Central memory CD8-positive, alpha-beta T cell (primary cell): ENCODE results near the gene EPB41.

Source experiments
- ATAC-seq: fragments of 150-1000 bp; cut with Tn5 transposase; replicated peaks from 2 replicates; pipeline ENCODE4 v1.10.0; 2022; ENCODE audit warnings: mild to moderate bottlenecking, moderate FRiP score, moderate number of reproducible peaks; ENCODE audit not compliant: poor library complexity, severe bottlenecking; ENCODE audit errors: extremely low read depth
- DNase-seq, 2 donors: peaks; one replicate each; pipeline ENCODE4 v3.0.0; 2021; ENCODE audit warnings: low spot score in 2 of 2
- H3K27ac Mint-ChIP-seq: one replicate; pipeline ENCODE4 v1.8.0; 2022; ENCODE audit warnings: low read depth, mild to moderate bottlenecking, moderate library complexity, mixed read lengths
- H3K27me3 Mint-ChIP-seq: one replicate; pipeline ENCODE4 v1.8.0; 2022; ENCODE audit warnings: mixed read lengths
- H3K36me3 Mint-ChIP-seq: one replicate; pipeline ENCODE4 v1.8.0; 2022; ENCODE audit warnings: mild to moderate bottlenecking, moderate library complexity, mixed read lengths; ENCODE audit not compliant: insufficient read depth
- H3K4me1 Mint-ChIP-seq: one replicate; pipeline ENCODE4 v1.8.0; 2022; ENCODE audit warnings: mixed read lengths
- H3K4me3 Mint-ChIP-seq: one replicate; pipeline ENCODE4 v1.8.0; 2022; ENCODE audit warnings: mild to moderate bottlenecking, moderate library complexity, mixed read lengths
- H3K9me3 Mint-ChIP-seq: one replicate; pipeline ENCODE4 v1.8.0; 2022; ENCODE audit warnings: mixed read lengths

The EPB41 gene

DNA sequence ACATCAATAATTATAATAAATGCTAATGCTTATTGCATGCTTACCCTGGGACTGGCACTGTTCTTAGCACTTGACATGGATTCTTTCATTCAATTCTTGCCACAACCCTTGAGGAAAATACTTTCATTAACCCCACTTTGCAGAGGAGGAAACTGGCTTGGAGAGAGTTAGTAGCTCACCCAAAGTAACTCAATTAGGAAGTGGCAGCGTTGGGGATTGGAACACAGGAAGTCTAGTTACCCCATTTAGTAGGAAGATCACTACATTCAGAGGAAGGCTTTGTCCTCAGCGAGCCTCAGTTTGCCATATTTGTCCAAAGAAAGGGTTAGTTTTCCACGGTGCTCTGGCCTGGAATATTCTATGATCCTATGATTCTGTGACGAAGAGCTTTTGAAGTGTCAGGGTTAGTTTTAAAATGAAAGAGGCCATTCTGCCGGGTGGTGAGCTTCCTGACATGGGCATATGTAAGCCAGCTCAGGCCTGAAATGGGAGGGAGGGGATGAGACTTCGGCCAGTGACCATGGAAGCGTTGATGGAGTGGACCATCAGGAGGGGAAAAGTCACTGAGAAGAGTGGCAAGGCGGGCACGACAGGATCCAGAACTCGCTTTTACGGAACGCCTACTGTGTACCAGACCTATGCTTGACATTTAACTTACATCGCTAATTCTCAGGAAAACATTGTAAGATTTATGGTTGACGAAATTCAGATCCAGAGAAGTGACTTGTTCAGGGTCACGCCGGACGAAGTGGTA is 28.2 kb upstream of the EPB41 start:
- no peak for DNase-seq
- peaks cover 72% of the 10 kb centered on the region for H3K4me1 Mint-ChIP-seq
- H3K27me3 Mint-ChIP-seq, result no peaks in the 10 kb centered on the region
- no peak for ATAC-seq
- H3K27ac Mint-ChIP-seq, result peak overlapping the region; percentile 92
- H3K4me3 Mint-ChIP-seq, result peak overlapping the region; percentile 88
- H3K36me3 Mint-ChIP-seq, result peaks cover 20% of the 10 kb centered on the region
- H3K9me3 Mint-ChIP-seq, result no peaks in the 10 kb centered on the region

DNA sequence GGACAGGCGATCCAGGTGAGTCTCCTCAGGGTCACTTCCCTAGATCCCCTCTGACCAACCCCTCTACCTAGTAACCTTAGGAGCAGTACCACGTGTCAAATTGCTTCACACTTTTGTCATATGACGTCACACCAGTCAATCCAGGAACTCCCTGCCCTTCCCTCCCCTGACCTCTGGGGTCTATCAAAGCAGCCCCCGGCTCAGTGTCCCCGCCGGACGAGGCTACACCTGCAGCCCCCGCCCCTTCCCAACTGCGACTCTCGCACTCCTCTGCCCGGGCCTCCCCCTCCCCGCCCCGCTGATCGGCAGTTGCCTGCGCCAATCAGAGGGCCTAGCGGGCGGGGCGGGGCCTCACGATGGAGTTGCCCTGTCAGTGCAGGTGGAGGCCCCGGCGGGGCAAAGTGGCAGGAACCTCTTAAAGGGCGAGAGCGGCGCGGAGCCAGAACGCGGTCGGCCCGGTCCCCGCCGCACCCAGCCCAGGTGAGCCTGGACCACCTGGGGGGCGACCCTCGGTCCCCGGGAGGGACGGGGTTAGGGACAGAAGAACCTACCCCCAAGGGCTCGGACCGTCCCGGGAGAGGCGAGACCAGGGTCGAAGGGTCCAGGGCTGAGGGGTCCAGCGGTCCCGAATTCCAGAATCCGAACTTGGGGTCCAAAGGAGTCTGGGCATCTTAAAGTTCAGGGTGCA is 27.5 kb upstream of the EPB41 start:
- peaks cover 20% of the 10 kb centered on the region for H3K36me3 Mint-ChIP-seq
- no peaks in the 10 kb centered on the region for H3K9me3 Mint-ChIP-seq
- H3K4me3 Mint-ChIP-seq, result peak overlapping the region; percentile 88
- H3K4me1 Mint-ChIP-seq, result peaks cover 74% of the 10 kb centered on the region
- no peaks in the 10 kb centered on the region for H3K27me3 Mint-ChIP-seq
- peak overlapping the region; percentile 92 for H3K27ac Mint-ChIP-seq
- peak; percentile 85 for DNase-seq
- ATAC-seq, result peak; percentile 67

DNA sequence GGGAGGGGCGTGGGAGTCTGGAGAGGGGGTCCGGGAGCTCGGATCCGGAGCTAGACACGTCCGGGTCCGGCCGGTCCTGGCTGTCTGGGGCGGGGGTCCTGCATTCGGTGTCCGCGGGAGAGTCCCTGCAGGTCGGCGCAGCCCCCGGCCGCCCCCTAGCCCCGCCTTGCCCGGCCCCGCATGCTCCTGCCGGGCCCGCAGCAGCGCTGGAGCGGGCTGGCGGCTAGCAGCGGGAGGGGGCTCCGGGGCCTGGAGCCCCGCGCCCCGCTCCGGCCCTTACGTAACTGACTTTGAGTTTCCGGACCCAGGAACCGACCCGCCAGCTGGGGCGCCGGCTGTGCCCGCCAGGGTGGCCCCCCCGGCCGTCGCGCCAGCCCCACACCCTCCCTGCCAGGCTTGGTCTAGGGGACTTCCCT is 26.9 kb upstream of the EPB41 start:
- peak overlapping the region; percentile 94 for H3K27ac Mint-ChIP-seq
- peaks cover 20% of the 10 kb centered on the region for H3K36me3 Mint-ChIP-seq
- peaks cover 73% of the 10 kb centered on the region for H3K4me1 Mint-ChIP-seq
- ATAC-seq (peak; percentile 35), DNase-seq (peak; percentile 38 to 61)
- H3K27me3 Mint-ChIP-seq, result no peaks in the 10 kb centered on the region
- no peaks in the 10 kb centered on the region for H3K9me3 Mint-ChIP-seq
- H3K4me3 Mint-ChIP-seq, result peak overlapping the region; percentile 88

DNA sequence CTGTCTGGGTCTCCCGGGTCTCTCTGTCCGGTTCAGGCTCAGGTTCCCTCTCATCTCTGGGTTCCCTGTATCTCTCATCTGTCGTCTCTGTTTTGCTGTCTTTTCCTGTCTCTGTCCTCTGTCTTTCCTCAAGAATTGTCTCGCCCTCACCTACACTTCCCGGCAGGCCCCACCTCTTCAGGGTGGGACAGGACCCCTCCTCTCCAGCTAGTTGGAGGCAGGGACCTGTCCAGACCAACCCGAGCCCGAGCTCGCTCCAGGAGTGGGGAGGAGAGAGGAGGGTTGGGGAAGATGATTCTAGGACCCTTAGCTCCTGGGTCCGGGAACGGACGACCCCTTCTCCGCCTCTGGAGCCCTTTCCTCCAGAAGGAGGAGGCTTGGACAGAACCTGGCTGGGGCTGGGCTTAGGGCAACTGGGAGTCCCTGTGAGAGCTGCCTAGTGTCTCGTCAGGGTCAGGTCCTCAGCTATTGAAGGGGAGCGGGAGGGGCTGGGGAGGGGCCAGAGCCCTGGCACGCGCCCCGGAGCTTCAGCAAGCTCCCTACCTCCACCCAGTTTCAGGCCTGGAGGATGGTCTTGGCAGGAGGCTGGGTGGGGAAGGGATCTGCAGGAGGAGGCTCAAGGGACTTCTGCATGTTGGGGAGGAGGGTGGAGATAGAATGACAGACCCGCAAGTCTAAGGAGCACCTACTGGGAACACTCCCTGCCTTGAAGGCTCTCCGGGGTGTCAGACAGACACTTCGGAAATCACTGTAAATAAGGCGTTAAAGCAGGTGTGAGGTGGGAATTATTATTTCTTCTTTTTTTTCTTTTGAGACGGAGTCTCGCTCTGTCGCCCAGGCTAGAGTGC is 26.3 kb upstream of the EPB41 start:
- peak overlapping the region; percentile 88 for H3K4me3 Mint-ChIP-seq
- peak overlapping the region; percentile 94 for H3K27ac Mint-ChIP-seq
- H3K4me1 Mint-ChIP-seq, result peaks cover 71% of the 10 kb centered on the region
- no peaks in the 10 kb centered on the region for H3K27me3 Mint-ChIP-seq
- H3K9me3 Mint-ChIP-seq, result no peaks in the 10 kb centered on the region
- ATAC-seq (no peak), DNase-seq (no peak)
- H3K36me3 Mint-ChIP-seq, result peaks cover 20% of the 10 kb centered on the region

DNA sequence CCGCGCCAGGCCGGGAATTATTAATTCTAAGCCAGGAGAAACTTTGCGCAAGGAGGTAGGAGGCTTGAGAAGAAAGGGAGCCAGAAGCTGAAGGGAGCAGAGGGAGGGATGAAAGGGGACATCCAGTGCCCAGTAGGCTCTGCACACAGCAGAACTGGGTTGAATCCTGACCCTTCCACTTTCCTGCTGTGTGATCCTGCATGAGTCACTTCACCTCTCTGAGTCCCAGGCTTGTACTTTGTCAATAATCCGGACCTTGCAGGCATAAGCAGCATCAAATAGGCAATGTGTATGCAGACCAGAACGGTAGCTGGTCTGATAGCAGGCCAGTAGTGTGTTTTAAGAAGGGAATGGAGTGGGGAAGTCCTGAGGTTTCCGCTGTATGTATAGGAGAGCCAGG is 25.5 kb upstream of the EPB41 start:
- no peak for DNase-seq
- Mint-ChIP-seq H3K4me1 (peaks cover 76% of the 10 kb centered on the region), H3K36me3 (peaks cover 20% of the 10 kb centered on the region), H3K27me3 (no peaks in the 10 kb centered on the region), H3K27ac (peak overlapping the region; percentile 94), H3K4me3 (peak overlapping the region; percentile 88), H3K9me3 (no peaks in the 10 kb centered on the region)
- ATAC-seq, result no peak

DNA sequence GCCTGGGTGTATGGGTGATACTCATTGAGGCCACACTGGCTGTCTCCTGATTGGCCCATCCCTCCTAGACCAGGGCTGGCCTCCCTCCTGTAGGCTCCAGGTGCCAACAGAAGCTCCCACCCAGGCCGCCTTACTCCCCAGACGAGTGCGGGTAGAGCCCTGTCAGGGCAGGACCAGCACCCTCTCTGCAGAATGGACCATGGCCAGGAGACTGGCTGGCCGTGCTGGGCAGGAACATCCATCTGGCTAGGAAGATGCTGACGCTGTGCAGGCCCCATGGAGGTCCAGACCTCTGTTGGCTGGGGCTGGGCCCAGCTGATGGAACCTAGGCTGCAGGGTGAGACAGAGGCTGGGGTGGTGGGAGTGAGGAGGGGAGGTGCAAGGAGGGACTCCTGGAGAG is 25.0 kb upstream of the EPB41 start:
- peaks cover 78% of the 10 kb centered on the region for H3K4me1 Mint-ChIP-seq
- no peaks in the 10 kb centered on the region for H3K27me3 Mint-ChIP-seq
- DNase-seq (no peak), ATAC-seq (no peak)
- peaks cover 18% of the 10 kb centered on the region for H3K36me3 Mint-ChIP-seq
- H3K4me3 Mint-ChIP-seq, result no peak overlapping the region
- no peak overlapping the region for H3K27ac Mint-ChIP-seq
- no peaks in the 10 kb centered on the region for H3K9me3 Mint-ChIP-seq

DNA sequence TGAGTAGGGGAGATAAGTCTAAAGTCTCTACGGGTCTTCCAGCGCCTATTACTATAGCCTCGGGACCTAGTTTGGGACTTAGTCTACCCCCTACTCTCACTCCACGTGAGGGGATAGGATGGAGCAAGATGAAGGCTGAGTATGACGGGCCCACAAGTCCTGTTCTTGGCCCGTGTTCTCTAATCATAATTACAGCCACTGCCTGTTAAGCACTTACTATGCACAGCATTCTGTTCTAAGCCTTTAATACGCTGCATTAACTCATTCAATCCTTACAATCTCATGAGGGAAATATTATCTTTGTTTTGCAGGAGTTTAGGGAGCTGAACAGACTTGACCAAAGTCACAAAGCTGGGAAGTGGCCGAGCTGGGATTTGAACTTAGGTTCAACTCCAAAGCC is 23.9 kb upstream of the EPB41 start:
- H3K9me3 Mint-ChIP-seq, result no peaks in the 10 kb centered on the region
- H3K27me3 Mint-ChIP-seq, result no peaks in the 10 kb centered on the region
- peaks cover 11% of the 10 kb centered on the region for H3K36me3 Mint-ChIP-seq
- H3K4me3 Mint-ChIP-seq, result no peak overlapping the region
- no peak for ATAC-seq
- peak overlapping the region; percentile 2 for H3K27ac Mint-ChIP-seq
- no peak for DNase-seq
- H3K4me1 Mint-ChIP-seq, result peaks cover 69% of the 10 kb centered on the region

DNA sequence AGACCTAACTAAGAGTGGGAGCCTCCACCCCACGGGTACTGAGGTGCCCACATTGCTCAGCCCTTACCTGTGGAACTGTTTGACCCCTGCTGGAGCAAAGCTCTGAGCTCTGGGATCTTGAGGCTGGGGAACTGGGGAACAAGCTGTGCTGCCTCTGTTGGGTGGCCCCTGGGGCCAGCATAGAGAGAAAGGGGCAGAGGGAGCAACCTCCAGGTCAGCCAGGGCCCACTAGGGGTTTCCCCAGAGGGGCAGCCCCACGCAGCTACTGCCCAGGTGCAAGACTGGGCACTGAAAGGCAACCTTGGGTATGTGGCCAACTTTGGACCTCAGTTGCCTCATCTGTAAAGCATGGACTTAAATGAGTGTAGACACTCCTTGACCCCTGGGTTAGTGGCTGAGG is 23.5 kb upstream of the EPB41 start:
- Mint-ChIP-seq H3K27me3 (no peaks in the 10 kb centered on the region), H3K4me3 (no peak overlapping the region), H3K36me3 (peaks cover 11% of the 10 kb centered on the region), H3K27ac (peak overlapping the region; percentile 2), H3K4me1 (peaks cover 69% of the 10 kb centered on the region), H3K9me3 (no peaks in the 10 kb centered on the region)
- DNase-seq (no peak), ATAC-seq (no peak)

DNA sequence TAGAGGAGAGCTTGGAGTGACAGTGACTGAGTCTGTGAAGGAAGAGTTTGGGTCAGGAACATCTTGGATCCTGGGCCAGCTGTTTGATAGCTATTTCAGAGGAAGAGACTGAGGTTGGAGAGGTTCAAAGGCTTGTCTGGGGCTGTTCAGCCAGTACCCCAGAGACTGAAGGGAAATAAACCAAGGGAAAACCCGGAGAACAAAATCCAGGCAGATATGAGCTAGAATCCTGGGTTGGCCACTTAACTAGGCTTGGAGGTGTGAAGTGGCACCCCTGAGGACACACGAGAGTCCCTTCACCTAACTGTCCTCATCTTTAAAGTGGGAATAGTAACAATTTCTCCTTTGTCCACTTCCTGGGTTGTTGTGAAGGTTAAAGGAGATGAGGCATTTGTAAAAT is 23.1 kb upstream of the EPB41 start:
- H3K27ac Mint-ChIP-seq, result peak overlapping the region; percentile 2
- peaks cover 69% of the 10 kb centered on the region for H3K4me1 Mint-ChIP-seq
- no peak for DNase-seq
- ATAC-seq, result no peak
- no peaks in the 10 kb centered on the region for H3K9me3 Mint-ChIP-seq
- H3K36me3 Mint-ChIP-seq, result peaks cover 11% of the 10 kb centered on the region
- no peaks in the 10 kb centered on the region for H3K27me3 Mint-ChIP-seq
- no peak overlapping the region for H3K4me3 Mint-ChIP-seq

DNA sequence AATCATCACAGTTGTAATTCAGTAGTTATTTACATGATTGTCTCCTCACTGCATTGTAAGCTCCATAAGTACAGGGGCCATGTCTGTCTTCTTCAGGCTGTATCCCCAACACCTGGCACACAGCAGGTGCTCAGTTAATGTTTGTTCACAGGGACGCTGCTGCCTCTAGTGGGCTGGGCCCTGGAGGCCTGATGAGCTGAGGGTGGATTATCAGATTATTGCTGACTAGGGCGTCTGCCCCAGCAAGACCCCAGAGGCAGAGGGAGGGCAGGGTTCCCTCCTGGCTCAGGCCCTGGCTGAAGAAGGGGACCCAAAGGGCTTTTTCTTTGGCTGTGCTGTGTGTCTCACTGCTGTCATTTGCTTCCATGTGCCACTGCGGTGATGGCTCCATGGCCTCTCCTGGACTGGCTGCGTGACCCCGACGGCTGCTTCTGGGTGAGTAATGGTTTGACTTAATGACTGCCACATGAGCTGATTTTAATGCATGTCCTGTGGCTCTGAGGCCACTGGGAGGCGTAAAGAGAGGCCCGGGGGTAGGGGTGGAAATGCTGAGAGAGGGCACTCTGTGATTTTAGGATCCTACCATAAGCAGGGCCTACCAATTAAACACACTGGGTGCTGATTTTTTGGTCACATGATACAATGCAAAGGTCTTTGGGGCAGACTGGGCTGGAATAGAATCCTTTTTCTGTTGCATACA is 20.8 kb upstream of the EPB41 start:
- H3K4me1 Mint-ChIP-seq, result peaks cover 68% of the 10 kb centered on the region
- H3K9me3 Mint-ChIP-seq, result no peaks in the 10 kb centered on the region
- H3K27ac Mint-ChIP-seq, result no peak overlapping the region
- no peak overlapping the region for H3K4me3 Mint-ChIP-seq
- H3K36me3 Mint-ChIP-seq, result peaks cover 2% of the 10 kb centered on the region
- no peaks in the 10 kb centered on the region for H3K27me3 Mint-ChIP-seq
- ATAC-seq (no peak), DNase-seq (peak in 1 of 2 donors; percentile 23)

DNA sequence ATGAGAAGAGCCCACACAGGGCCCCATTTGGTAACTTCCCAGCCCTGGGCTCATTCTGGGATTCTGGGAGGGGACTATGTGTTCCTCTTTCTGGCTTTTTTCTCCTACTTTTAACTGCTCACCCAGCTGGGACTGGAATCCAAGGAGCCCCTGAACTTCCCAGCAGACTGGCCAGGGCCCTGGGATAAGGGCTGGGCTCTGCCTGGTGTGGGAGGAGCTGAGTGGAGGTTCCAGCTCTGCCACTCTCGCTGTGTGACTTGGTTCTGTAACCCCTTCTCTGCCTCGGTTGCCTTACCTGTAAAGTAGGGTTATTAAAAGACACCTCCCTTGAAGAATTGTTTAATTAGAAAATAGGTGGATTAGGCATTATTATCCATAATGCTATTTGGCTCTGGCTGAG is 19.6 kb upstream of the EPB41 start:
- Mint-ChIP-seq H3K36me3 (no peaks in the 10 kb centered on the region), H3K27me3 (no peaks in the 10 kb centered on the region), H3K27ac (peak overlapping the region; percentile 39), H3K4me1 (peaks cover 68% of the 10 kb centered on the region), H3K9me3 (no peaks in the 10 kb centered on the region), H3K4me3 (no peak overlapping the region)
- DNase-seq (no peak), ATAC-seq (no peak)

DNA sequence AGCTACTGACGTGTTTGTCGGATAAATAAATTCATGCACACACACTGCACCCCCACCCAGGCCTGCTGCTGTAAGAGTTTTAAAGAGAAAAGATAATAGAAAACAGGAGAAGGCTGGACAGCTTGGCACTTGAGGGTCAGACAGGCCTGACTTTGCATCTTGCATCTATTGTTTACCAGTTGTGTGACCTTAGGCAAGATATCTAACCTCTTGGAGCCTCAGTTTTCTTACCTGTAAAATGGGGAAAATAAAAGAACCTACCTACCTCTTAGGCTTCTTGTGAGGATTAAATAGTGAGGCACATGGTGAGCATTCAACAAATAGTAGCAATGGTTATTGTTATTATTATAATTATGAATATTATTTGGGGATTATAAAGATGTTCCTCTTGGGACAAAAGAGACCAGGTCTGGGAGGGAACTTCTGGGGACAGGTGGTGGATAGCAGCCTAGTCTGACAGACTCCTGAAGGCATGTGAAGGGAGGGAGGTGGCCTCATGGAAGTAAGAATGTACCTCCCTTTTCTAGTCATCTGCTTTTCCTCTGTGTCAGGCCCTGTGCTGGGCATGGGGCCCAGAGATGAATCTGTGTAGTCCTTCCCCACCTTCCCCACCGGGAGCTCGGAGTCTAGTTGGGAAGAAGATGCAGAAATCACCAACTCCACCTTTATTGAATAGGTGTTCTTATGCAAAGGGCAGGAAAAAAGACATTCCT is 18.3 kb upstream of the EPB41 start:
- Mint-ChIP-seq H3K4me3 (no peak overlapping the region), H3K36me3 (peaks cover 2% of the 10 kb centered on the region), H3K27ac (peak overlapping the region; percentile 68), H3K9me3 (no peaks in the 10 kb centered on the region), H3K27me3 (no peaks in the 10 kb centered on the region), H3K4me1 (peaks cover 64% of the 10 kb centered on the region)
- no peak for ATAC-seq
- DNase-seq, result no peak
